Eye (tissue), 1 donor: Measurements from ENCODE around the gene SERTAD4.
A peak's percentile ranks its signal among the peaks of the same experiment; 100 is the strongest.
"Not testable (repeated sequence)": the region's sequence is repeated elsewhere in the genome, so short reads cannot be mapped to it uniquely, and the experiment has no call there.

ENCODE experiments used
- DNase-seq: peaks from one replicate; pipeline ENCODE4 v3.0.0-alpha.2; 2015

The SERTAD4 gene

GRCh38 chr1:210232511-210233215 lies at the start of gene SERTAD4:
SERTAD4 (plus strand) TSS chr1:210232796; CDS start chr1:210237961, 5,165 bp downstream.
- peak; percentile 89 for DNase-seq

GRCh38 chr1:210185063-210185462 lies 47.5 kb upstream of the SERTAD4 start:
- DNase-seq = no peak

- DNase-seq = not testable (repeated sequence)
Observed at GRCh38 chr1:210187849-210188606, 44.6 kb upstream of the SERTAD4 start.

- no peak for DNase-seq
Observed at GRCh38 chr1:210189426-210189825, 43.2 kb upstream of the SERTAD4 start.

- no peak for DNase-seq
Observed at GRCh38 chr1:210195635-210196160, 36.9 kb upstream of the SERTAD4 start.

- DNase-seq = not testable (repeated sequence)
Observed at GRCh38 chr1:210196266-210196665, 36.3 kb upstream of the SERTAD4 start.

- DNase-seq = no peak
Observed at GRCh38 chr1:210198840-210199239, 33.8 kb upstream of the SERTAD4 start.

GRCh38 chr1:210200124-210200736 lies 32.4 kb upstream of the SERTAD4 start:
- DNase-seq = no peak

GRCh38 chr1:210201681-210202080 lies 30.9 kb upstream of the SERTAD4 start:
- DNase-seq = no peak

- DNase-seq = no peak
Observed at GRCh38 chr1:210207597-210208450, 24.8 kb upstream of the SERTAD4 start.

- no peak for DNase-seq
Observed at GRCh38 chr1:210213335-210213734, 19.3 kb upstream of the SERTAD4 start.

GRCh38 chr1:210214573-210215409 lies 17.8 kb upstream of the SERTAD4 start:
- no peak for DNase-seq

GRCh38 chr1:210217482-210217881 lies 15.1 kb upstream of the SERTAD4 start:
- DNase-seq = no peak

GRCh38 chr1:210218047-210218446 lies 14.5 kb upstream of the SERTAD4 start:
- DNase-seq = no peak

- peak; percentile 15 for DNase-seq
Observed at GRCh38 chr1:210222340-210223006, 10.1 kb upstream of the SERTAD4 start.

GRCh38 chr1:210223226-210223904 lies 9.2 kb upstream of the SERTAD4 start:
- peak; percentile 8 for DNase-seq

GRCh38 chr1:210228158-210228557 lies 4.4 kb upstream of the SERTAD4 start:
- DNase-seq = no peak

- no peak for DNase-seq
Observed at GRCh38 chr1:210230149-210230695, 2.4 kb upstream of the SERTAD4 start.

GRCh38 chr1:210231846-210232510 lies 618 bp upstream of the SERTAD4 start:
- DNase-seq = peak; percentile 69

GRCh38 chr1:210233216-210233494 lies 559 bp downstream of the SERTAD4 start:
- DNase-seq = peak; percentile 74
